ENCODE results near the gene IL5.
"Not testable (repeated sequence)": the region's sequence is repeated elsewhere in the genome, so short reads cannot be mapped to it uniquely, and the experiment has no call there.

Gene IL5
- long read RNA-seq, donor 1 = 0 reads
- long read RNA-seq, donor 2 = 0 reads
- long read RNA-seq, donor 3 = 0 reads
- long read RNA-seq, donor 4 = 0 reads
- long read RNA-seq, donor 5 = 0 reads
- long read RNA-seq, donor 6 = 0 reads
- long read RNA-seq, donor 7, partial matches to known transcripts = 98 of 98 reads
- long read RNA-seq, donor 7, other reads (novel, unspliced or antisense) = 0 of 98 reads
- long read RNA-seq, donor 8 = 0 reads

DNA sequence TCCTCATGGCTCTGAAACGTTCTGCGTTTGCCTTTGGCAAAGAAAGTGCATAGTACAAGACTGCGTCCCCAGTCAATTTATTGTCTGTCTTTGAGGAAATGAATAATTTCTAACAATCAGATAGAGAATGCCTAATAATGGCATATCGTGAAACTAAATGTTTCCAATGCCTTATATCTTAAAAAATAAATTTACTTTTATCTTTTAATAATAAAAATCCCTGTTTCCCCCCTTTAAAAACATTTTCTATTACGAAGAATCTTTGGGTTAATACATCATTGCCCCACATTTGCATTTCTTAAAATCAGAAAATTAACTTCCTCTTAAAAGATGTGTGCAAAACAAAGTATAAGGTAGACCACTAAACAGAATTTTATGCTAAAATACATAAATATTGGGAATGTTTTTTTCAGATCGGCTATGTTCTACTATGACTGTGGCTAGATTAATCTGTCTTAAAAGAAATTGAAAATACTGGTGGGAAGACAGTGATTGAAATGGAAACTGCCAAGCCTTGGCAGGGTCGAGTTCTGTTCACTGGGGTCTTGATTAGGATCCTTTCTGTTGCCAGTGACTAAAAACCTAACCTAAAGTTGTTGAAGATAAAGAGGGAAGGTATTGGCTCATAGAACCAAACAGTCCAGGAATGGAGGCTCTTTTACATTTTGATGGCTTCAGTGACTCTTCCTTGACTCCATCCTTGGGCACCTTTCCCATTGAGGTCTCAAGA, at the start of gene IL5:
IL5 (minus strand) TSS at position 51 of the 730 bp plus-strand sequence; CDS start at position 7, 44 bp downstream.
- no peak for DNase-seq

DNA sequence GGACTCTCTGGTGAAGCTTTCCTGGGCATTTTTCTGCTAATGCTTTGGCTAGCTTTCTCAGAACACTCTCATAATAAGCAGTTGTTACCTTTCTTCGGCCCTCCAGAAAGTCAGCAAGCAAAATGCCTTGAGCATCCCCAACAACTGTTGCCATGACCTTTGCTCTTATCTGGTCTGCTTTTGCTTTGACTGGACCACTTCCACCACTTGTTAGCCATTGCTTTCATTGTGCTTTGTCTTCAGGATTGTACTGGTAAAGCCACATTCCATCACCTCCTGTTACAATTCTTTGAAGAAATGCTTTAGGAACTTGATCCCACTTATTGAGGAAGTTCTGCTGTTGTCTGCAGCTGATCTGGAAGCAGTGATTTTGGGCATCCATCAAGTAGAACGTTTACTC, 49.2 kb upstream of the IL5 start:
- DNase-seq = no peak

DNA sequence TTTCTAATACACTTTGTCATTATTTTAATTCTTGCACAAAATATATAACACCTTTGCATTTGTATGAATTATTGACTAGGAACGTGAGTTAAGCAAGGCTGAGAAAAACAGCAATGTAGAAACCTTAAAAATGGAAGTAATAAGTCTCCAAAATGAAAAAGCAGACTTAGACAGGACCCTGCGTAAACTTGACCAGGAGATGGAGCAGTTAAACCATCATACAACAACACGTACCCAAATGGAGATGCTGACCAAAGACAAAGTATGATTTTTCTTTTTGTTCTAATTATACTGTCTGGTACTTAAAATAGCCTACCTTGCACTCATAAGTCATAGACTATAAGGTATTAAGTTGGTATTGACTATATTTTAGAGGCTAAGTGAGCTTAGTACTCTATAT, 47.8 kb upstream of the IL5 start:
- DNase-seq = no peak

DNA sequence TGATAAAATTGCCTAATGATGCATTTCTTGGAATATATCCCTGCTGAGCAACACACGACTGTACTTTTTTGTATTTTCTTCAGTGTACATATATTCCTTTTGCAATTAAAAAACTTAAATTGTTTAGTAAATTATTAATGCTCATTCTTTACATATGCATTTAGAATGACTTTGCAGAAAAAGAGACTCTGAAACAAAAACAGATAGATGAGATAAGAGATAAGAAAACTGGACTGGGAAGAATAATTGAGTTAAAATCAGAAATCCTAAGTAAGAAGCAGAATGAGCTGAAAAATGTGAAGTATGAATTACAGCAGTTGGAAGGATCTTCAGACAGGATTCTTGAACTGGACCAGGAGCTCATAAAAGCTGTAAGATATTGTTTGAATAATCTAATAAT, 46.1 kb upstream of the IL5 start:
- DNase-seq = no peak

DNA sequence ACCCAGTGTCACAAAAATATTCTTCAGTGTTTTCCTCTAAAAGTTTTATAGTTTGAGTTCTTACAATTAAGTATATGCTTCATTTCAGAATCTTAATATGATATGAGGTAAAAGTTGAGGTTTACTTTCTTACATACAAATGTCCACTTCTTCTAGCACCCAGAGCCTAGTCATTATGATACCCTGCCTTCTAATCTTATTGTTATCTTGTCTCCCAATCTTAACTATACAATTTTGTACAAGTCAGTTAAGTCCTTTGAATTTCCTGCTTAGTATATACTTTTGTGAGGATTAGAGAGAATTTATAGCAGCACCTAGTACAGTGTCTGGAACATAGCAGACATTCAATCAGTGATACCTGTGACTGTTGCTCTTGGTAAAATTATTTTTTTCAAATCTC, 42.7 kb upstream of the IL5 start:
- no peak for DNase-seq

DNA sequence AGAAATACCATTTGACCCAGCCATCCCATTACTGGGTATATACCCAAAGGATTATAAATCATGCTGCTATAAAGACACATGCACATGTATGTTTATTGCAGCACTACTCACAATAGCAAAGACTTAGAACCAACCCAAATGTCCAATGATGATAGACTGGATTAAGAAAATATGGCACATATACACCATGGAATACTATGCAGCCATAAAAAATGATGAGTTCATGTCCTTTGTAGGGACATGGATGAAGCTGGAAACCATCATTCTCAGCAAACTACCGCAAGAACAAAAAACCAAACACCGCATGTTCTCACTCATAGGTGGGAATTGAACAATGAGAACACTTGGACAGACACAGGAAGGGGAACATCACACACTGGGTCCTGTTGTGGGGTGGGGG, 41.2 kb upstream of the IL5 start:
- not testable (repeated sequence) for DNase-seq

DNA sequence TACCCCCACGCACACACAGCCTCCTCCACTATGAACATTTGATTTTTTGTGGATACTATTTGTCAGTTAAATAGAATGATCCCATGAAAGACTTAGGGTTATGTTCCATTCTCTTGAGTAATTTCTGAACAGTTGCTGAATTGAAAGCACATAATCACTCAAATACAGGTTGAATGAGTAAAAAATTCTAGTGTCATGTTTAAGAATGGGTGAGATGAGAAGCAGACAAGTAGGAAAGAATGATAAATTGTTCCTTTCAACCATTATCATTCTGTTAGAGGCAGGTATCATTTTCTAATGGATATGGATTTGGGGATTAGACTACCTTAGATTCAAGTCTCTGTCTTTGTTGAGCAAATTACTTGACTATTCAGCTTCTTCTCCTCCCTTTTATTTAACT, 32.8 kb upstream of the IL5 start:
- DNase-seq = no peak

DNA sequence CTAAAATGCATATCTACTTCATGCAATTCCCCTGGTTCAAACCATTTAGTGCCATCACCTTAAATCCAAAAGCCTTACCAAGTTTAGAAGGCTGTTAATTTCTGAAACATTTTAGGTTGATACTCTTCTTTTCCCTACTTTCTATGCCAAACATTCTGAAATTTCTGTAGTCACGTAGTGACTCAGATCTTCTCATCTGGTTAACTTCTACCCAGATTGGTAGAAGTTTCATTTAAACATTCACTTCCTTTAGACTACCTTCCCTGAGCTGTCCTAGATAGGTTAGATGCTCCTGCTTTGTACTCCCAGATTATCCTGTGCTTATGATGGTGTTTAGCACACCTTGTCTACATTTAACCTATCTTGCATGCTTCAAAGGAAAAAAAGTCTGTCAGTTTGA, 23.3 kb upstream of the IL5 start:
- DNase-seq = no peak

DNA sequence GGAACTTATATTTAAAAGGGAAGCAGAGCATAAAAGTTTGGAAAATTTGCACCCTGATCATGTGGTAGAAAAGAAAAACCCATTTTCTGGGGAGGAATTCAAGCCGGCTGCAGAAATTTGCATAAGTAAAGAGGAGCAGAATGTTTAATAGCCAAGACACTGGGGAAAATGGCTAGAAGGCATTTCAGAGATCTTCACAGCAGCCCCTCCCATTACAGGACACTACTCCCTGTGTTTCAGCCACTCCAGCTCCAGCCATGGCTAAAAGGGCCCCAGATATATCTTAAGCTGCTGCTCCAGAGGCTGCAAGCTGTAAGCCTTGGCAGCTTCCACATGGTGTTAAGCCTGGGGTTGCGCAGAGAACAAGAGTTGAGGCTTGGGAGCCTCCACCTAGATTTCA, 21.2 kb upstream of the IL5 start:
- DNase-seq = not testable (repeated sequence)

DNA sequence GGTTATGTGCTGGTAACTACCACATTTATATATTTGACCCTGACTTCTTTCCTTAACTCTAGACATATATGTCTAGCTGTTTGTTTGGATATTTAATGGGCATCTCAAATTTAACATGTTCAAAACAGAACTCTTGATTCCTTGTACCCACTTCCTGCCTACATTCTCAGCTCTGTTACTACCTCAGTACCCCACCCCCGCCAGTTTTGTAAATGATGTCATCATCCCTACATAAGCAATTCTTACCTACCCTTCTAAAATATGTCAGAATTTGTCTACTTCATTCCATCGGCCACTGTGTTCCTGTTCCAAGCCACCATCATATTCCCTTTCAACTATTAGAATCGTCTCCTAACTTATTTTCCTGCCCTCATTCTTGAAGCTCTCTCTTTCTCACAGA, 18.3 kb upstream of the IL5 start:
- no peak for DNase-seq

DNA sequence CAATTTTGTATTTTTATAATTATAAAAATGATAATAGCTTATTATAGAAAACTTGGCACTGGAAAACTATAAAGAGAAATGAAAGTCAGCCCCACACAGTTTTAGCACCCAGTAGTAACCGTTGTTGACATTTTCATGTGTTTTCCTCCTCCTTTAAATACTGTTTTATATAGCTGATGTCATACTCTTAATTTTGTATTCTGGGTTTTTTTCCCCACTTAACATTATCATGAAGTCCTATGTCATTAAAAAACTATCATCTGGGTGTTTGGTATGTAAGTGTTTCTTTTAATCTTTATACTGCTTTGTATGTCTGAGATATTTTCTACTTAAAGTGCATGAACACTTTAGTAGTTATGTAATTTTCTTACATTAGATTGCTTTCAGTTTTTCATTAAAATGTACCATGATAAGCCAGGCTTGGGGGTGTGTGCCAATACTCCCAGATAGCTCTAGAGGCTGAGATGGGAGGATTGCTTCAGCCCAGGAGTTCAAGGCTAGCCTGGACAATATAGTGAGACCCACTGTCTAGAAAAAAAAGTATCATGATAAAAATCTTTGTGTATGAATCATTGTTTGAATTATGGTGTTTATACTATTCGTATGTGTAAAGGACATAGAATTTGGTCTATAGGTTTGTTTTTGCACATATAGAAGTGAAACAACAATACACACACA, 16.2 kb upstream of the IL5 start:
- no peak for DNase-seq

DNA sequence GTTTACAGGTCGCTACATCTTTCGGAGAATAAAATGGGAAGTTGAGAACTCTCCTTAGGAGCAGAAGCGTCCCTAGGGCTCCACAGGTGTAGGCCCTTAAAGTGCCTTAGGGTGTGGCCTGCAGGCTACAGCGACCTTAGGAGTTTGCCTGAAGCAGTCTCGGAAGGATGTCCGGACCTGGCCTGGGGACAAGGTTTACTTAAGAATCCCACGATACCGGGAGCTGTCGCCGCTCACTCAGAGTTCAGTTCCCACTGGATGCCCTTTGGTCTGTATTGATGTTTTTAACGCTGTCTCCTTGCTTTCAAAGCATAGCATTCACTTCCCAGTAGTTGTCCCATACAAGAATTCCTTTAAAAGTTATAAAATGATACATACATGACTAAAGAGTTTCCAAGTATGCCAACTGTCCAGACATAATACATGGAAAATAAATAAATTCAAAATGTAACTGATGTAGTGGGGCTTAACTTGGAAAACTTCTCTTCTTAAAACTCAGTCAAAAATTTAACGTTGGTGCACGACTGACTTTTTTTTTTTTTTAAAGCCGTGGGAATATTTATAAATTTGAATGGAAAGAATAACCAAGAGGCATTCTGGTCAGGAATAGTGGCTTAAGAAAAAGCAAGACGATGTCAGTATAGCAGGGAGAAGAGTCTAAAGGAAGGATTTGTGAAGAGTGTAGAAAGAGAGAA, 14.3 kb upstream of the IL5 start:
- DNase-seq = no peak

DNA sequence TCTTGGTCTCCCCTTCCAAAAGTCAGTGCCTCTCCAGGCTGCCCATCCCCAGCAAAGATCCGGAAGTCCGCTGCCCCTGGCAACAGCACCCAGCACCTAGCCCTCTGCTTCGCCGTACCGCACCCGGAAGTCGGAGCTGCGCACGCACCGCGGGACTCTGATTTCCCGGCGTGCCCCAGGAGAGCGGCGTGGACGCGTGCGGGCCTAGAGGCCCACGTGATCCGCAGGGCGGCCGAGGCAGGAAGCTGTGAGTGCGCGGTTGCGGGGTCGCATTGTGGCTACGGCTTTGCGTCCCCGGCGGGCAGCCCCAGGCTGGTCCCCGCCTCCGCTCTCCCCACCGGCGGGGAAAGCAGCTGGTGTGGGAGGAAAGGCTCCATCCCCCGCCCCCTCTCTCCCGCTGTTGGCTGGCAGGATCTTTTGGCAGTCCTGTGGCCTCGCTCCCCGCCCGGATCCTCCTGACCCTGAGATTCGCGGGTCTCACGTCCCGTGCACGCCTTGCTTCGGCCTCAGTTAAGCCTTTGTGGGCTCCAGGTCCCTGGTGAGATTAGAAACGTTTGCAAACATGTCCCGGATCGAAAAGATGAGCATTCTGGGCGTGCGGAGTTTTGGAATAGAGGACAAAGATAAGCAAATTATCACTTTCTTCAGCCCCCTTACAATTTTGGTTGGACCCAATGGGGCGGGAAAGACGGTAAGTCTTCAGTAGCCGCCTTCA, 13.6 kb upstream of the IL5 start, which contains the start of gene RAD50:
RAD50 (plus strand) TSS at position 215 of the 715 bp plus-strand sequence; CDS start at position 563, 348 bp downstream.
- peak; percentile 91 for DNase-seq

DNA sequence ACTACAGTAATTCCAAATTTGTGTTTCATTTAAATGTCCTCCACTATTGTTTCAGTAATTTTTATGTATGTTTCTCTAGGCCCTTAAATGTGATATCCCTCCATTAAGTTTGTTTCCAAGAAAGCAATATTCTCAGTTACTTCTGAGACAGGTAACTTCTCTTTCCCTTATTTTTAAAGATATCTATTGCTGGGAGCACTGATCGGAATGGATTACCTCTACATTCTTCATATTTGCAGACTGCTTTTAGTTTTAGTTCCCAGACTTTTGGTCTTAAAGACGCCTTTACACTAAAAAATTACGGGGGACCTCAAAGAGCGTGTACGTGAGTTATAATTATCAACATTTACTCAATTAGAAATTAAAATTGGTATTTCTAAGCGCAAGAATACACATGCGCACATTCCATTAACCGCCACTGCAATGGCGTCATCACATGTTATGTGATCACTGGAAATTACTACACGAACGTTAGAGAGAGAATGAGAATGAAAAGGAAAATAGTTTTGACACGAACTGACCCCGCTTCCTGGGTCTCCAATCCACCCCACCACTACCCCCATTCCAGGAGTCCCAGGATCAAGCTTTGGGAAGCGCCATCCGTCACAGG, 12.9 kb upstream of the IL5 start:
- peak; percentile 4 for DNase-seq

DNA sequence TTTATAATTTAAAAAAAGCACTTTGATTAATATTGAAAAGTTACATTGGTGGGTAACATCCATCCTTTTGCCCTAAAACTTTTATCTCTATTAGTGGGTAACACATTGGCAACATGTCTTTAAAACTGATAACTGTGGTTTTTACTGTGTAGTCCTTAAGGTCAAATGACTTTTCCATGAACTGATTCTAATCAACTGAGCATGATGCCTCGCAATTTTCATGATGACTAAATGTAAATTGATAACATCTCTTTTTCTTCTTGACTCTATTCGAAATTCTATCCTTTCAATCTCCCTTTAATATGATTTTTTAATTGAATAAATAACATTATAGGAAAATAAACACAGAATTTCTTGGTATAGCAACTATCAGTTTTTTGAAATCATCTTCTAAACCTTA, 6.3 kb upstream of the IL5 start:
- no peak for DNase-seq

DNA sequence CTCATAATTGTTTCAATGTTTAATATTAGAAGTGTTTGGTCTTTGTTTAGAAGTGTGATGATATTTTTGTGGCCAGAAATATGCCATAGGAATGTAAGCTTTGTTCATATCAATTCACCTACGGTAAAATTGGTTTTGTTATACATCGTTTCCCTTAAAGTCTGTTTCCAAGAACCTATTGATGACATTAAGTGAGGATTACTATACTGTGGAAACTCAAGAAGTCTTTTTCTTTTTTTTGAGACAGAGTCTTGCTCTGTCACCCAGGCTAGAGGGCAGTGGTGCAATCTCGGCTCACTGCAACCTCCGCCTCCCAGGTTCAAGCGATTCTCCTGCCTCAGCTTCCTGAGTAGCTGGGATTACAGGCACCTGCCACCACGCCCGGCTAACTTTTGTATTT, 5.5 kb upstream of the IL5 start:
- not testable (repeated sequence) for DNase-seq

DNA sequence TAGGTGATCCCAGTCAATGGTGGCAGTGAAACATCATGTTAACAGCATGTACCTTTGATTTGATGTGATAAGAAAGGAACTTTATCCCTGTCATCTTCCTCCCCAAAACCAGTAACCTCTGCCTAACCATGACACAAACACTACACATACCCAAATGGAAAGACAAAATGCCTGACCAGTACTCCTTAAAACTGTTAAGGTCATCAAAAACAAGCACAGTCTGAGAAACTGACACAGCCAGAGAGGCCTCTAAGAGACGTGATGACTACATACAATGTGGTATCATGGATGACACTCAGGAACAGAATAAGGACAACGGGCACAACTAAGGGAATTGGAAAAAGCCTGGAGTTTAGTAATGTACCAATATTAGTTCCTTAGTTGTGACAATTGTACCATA, 3.9 kb upstream of the IL5 start:
- DNase-seq = no peak

DNA sequence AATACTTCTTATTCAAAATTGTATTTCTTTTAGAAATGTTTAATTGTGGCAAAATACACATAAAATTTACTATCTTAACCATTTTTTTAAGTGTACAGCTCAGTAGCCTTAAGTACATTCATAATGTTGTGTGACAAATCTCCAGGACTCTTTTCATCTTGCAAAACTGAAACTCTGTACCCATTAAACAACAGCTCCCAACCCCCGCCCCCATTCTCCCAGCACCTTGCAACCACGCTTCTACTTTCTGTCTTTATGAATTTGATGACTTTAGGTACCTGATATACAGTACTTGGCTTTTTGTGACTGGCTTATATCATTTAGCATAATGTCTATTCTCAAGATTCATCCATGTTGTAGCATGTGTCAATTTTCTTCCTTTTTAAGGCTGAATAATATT, 2.8 kb upstream of the IL5 start:
- no peak for DNase-seq

DNA sequence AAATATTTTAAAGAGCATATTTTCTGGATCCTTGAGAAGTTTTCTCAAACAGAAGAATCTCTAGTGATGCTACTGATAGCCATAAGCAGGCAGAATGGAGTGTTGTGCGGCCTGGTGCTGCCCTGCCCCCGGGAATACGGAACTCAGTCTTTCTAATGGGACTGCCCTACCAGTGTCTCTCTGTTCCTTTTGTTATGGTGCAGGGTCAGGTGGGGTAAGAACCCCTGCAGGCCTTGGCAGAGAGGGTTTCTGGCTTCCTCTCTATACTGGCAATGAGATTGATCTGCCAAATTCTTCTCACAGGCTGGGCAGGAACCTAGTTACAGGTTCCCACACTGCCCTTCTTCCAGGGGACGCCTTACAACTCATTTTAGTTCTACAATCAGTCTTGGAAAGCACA, 2.6 kb downstream of the IL5 start:
- no peak for DNase-seq

DNA sequence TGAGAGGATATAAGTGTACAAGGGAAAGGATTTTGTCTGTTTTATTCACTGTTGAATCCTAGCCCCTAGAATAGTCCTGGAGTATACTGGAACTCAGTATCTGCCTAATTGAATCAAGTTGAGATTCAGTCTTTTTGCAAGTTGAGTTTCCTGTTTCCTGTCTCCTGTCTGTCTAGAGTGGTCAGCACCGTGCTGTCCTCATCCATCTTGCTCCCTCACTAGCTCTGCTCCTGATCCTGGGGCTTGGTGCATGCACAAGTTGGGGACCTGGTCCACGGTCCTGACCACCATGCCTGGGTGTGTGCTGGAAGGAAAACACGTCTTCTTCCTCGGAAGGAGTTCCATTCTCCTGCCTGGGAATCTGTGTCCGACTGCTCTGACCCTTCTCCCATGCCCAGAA, 3.2 kb downstream of the IL5 start:
- no peak for DNase-seq

DNA sequence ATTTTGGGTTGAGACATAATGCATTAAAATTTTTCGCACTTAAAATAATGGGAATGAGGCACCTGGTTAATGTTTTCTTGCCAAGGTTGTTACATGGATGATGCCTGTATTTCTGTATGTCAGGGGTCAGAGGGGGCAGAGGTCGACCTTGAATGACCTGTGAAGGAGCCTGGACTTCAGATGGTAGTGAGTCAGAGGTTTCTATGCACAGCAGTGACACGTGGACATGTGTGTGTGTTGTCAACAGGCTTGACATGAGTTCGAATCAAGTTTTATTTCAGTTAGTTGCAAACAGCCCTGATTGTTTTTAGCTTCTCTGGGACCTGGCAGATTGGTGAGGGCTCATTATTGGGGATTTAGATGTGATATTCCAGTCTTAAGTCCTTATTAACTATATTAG, 3.6 kb downstream of the IL5 start:
- DNase-seq = no peak

DNA sequence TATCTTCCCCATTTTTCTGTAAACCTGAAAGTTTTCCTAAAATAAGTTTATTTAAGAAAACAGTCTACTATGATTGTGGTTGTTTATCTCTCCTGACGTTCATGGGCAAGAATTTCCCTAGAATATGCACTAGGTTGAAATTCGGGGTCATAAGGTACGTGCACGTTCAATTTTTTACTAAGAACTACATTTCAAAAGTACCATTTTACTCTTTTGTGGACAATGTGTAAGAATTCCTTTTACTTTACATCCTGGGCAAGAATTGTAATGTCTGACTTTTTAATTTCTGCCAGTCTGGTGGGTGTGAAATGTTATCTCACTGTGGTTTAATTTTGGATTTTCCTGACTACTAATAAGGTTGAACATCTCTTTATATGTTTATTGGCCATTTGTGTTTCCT, 12.4 kb downstream of the IL5 start:
- no peak for DNase-seq

Data from right kidney (tissue), 9 donors.